ENCODE results near the gene ITGBL1.

The ITGBL1 gene

GRCh38 chr13:101763191-101763590, 310.7 kb downstream of the ITGBL1 start:
- DNase-seq, result no peak
